Hindlimb muscle (tissue), 1 donor: ENCODE data around the gene PTPN1. TPM values are rescaled to one million over a fixed set of nuclear protein-coding genes. Genes with fewer than 3 reads are reported as not detected.

Experiments used
- polyA plus RNA-seq: library from polyadenylated mRNA; unstranded; fragments of 120-200 nt; gene quantifications from one replicate; pipeline ENCODE4 v1.2.1, GENCODE V29; 2013; ENCODE audit not compliant: insufficient read length

The PTPN1 gene
- polyA plus RNA-seq, 1 donor, result 19.3 TPM

Other genes starting within 250 kb of the PTPN1 start
- 4.0 TPM for gene RIPOR3, start 181.2 kb downstream of the PTPN1 start, polyA plus RNA-seq
- 0.40 TPM for gene PARD6B, start 221.2 kb downstream of the PTPN1 start, polyA plus RNA-seq